H1 (cell line): Measurements from ENCODE around the gene MATK. TPM values are rescaled to one million over a fixed set of nuclear protein-coding genes. Genes with fewer than 3 reads are reported as not detected.

ENCODE experiments used
- CTCF ChIA-PET: fragments of 300-600 bp; sonication (Branson Sonifier 250); formaldehyde crosslinking; loops from one replicate; lab custom pipeline; 2021; ENCODE audit not compliant: partially characterized antibody; lab: Charles Lee
- POLR2A ChIA-PET: fragments of 300-600 bp; sonication (Branson Sonifier 250); formaldehyde crosslinking; loops from one replicate; lab custom pipeline; 2021; ENCODE audit warnings: inconsistent platforms; ENCODE audit not compliant: partially characterized antibody; lab: Charles Lee
- DNase-seq, 2 experiments: peaks; one replicate each; pipeline versions ENCODE4 v3.0.0 to v3.0.0-alpha.2; 2010 to 2022; ENCODE audit warnings: low spot score in 2 of 2, low read depth in 1 of 2, mixed read lengths in 1 of 2
- FAIRE-seq: peaks from 2 replicates; lab custom pipeline; 2011; peaks lifted over from hg19 to GRCh38; lab: Jason Lieb, UNC
- H2AFZ ChIP-seq: 2 replicates; pipeline ENCODE4 v1.8.1; 2012; ENCODE audit warnings: low read length, inconsistent platforms
- H2AK5ac ChIP-seq: 2 replicates; pipeline ENCODE4 v1.6.1; 2013; ENCODE audit warnings: low read depth, low read length
- H2BK120ac ChIP-seq: replicated peaks from 2 replicates; pipeline ENCODE3; 2013; ENCODE audit warnings: low read depth, low read length, inconsistent platforms
- H2BK12ac ChIP-seq: 2 replicates; pipeline ENCODE4 v1.6.1; 2013; ENCODE audit warnings: low read depth, low read length
- H2BK15ac ChIP-seq: 2 replicates; pipeline ENCODE4 v1.6.1; 2013; ENCODE audit warnings: low read length
- H2BK20ac ChIP-seq: 2 replicates; pipeline ENCODE4 v1.6.1; 2013; ENCODE audit warnings: low read length
- H2BK5ac ChIP-seq: 2 replicates; pipeline ENCODE4 v1.6.1; 2013; ENCODE audit warnings: low read depth, low read length
- H3K14ac ChIP-seq: 2 replicates; pipeline ENCODE4 v1.6.1; 2013; ENCODE audit warnings: inconsistent platforms; ENCODE audit not compliant: insufficient read length
- H3K18ac ChIP-seq: 2 replicates; pipeline ENCODE4 v1.6.1; 2013; ENCODE audit warnings: low read length; ENCODE audit errors: extremely low read depth
- H3K23ac ChIP-seq: 2 replicates; pipeline ENCODE4 v1.6.1; 2013; ENCODE audit warnings: inconsistent platforms; ENCODE audit not compliant: insufficient read length
- H3K23me2 ChIP-seq: 2 replicates; pipeline ENCODE4 v1.6.1; 2013; ENCODE audit warnings: low read depth, low read length
- H3K27ac ChIP-seq: 2 replicates; pipeline ENCODE4 v1.6.1; 2011; ENCODE audit warnings: low read depth, low read length, inconsistent platforms
- H3K27me3 ChIP-seq, 4 experiments: replicated peaks in 1 of 4; 1 replicate in 1 of 4; 2 replicates in 3 of 4; pipeline versions ENCODE4 v1.6.1 to v1.8.1; 2011 to 2013; ENCODE audit warnings: low read length in 3 of 4, mild to moderate bottlenecking in 3 of 4, inconsistent platforms in 2 of 4, mixed read lengths in 2 of 4, moderate library complexity in 1 of 4; ENCODE audit not compliant: control insufficient read depth in 3 of 4, insufficient read depth in 3 of 4; ENCODE audit errors: extremely low read depth in 1 of 4
- H3K36me3 ChIP-seq, 4 experiments: 2 replicates each; pipeline versions ENCODE4 v1.6.1 to v1.8.1; 2011 to 2013; ENCODE audit warnings: mild to moderate bottlenecking in 4 of 4, low read length in 3 of 4, moderate library complexity in 2 of 4, control low read depth in 1 of 4, inconsistent platforms in 1 of 4; ENCODE audit not compliant: insufficient read depth in 4 of 4, control insufficient read depth in 2 of 4
- H3K4ac ChIP-seq: replicated peaks from 2 replicates; pipeline ENCODE3; 2013; ENCODE audit warnings: low read length, low read depth, mixed read lengths, inconsistent platforms; ENCODE audit not compliant: insufficient read length
- H3K4me1 ChIP-seq, 4 experiments: replicated peaks in 1 of 4; 1 replicate in 1 of 4; 2 replicates in 3 of 4; pipeline versions ENCODE4 v1.6.1 to v1.8.1; 2011 to 2013; ENCODE audit warnings: low read length in 3 of 4, inconsistent platforms in 2 of 4, mixed read lengths in 1 of 4; ENCODE audit not compliant: insufficient read depth in 4 of 4, control insufficient read depth in 3 of 4
- H3K4me2 ChIP-seq, 2 experiments: 2 replicates each; pipeline versions ENCODE4 v1.6.1 to v1.8.1; 2011 to 2013; ENCODE audit warnings: low read depth in 2 of 2, low read length in 2 of 2, control low read depth in 1 of 2, inconsistent platforms in 1 of 2, mild to moderate bottlenecking in 1 of 2; ENCODE audit not compliant: insufficient read depth in 1 of 2
- H3K4me3 ChIP-seq, 4 experiments: fragments of 200-600, 300-600 bp in 1 of 4; sonication (generic), shearing (Covaris generic), sonication (Bioruptor Twin) in 1 of 4; 2 replicates each; pipeline versions ENCODE4 v1.5.1 to v1.8.1; 2011 to 2016; ENCODE audit warnings: low read length in 4 of 4, low read depth in 3 of 4, control low read depth in 2 of 4, inconsistent platforms in 2 of 4, mild to moderate bottlenecking in 2 of 4, mixed read lengths in 1 of 4, moderate library complexity in 1 of 4; ENCODE audit not compliant: insufficient read depth in 2 of 4; ENCODE audit errors: extremely low read depth in 1 of 4
- H3K56ac ChIP-seq: replicated peaks from 2 replicates; pipeline ENCODE3; 2013; ENCODE audit warnings: low read depth, mild to moderate bottlenecking, mixed read lengths, low read length, inconsistent platforms; ENCODE audit not compliant: insufficient read length
- H3K79me1 ChIP-seq: 2 replicates; pipeline ENCODE4 v1.6.1; 2013; ENCODE audit warnings: low read depth, low read length, control low read depth
- H3K79me2 ChIP-seq, 2 experiments: 2 replicates each; pipeline versions ENCODE4 v1.6.1 to v1.8.1; 2012 to 2013; ENCODE audit warnings: low read length in 2 of 2, mild to moderate bottlenecking in 2 of 2, inconsistent platforms in 1 of 2; ENCODE audit not compliant: insufficient read depth in 2 of 2, control insufficient read depth in 1 of 2
- H3K9ac ChIP-seq, 4 experiments: replicated peaks in 1 of 4; 1 replicate in 1 of 4; 2 replicates in 3 of 4; pipeline versions ENCODE4 v1.6.1 to v1.8.1; 2011 to 2013; ENCODE audit warnings: low read depth in 3 of 4, low read length in 3 of 4, control low read depth in 2 of 4, mild to moderate bottlenecking in 2 of 4, moderate library complexity in 2 of 4, inconsistent platforms in 1 of 4; ENCODE audit errors: extremely low read depth in 1 of 4
- H3K9me3 ChIP-seq, 2 experiments: 2 replicates each; pipeline versions ENCODE4 v1.6.1 to v1.8.1; 2012 to 2013; ENCODE audit warnings: mild to moderate bottlenecking in 2 of 2, moderate library complexity in 2 of 2, control low read depth in 1 of 2, inconsistent platforms in 1 of 2, low read depth in 1 of 2, low read length in 1 of 2, mixed read lengths in 1 of 2; ENCODE audit not compliant: insufficient read depth in 2 of 2
- H4K20me1 ChIP-seq, 2 experiments: replicated peaks in 1 of 2; 2 replicates each; pipeline versions ENCODE3 to v1.8.1; 2011 to 2013; ENCODE audit warnings: inconsistent platforms in 2 of 2, low read length in 2 of 2, mild to moderate bottlenecking in 1 of 2; ENCODE audit not compliant: insufficient read depth in 2 of 2, control insufficient read depth in 1 of 2
- H4K5ac ChIP-seq: 2 replicates; pipeline ENCODE4 v1.6.1; 2013; ENCODE audit warnings: low read length, low read depth, mixed read lengths, inconsistent platforms; ENCODE audit not compliant: insufficient read length
- H4K8ac ChIP-seq: 2 replicates; pipeline ENCODE4 v1.8.0; 2013; ENCODE audit warnings: mild to moderate bottlenecking, moderate library complexity, low read length, inconsistent platforms; ENCODE audit not compliant: insufficient read depth; ENCODE audit errors: extremely low read depth
- H4K91ac ChIP-seq: replicated peaks from 2 replicates; pipeline ENCODE3; 2013; ENCODE audit warnings: low read length, mixed read lengths, inconsistent platforms; ENCODE audit not compliant: insufficient read length
- EZH2 ChIP-seq: fragments of 200-600 bp; sonication (generic); IDR thresholded peaks from 2 replicates; pipeline ENCODE4 v1.7.1; 2012; ENCODE audit warnings: low read depth, mild to moderate bottlenecking, moderate library complexity, low read length, inconsistent platforms; ENCODE audit not compliant: severe bottlenecking
- JUND ChIP-seq: IDR thresholded peaks from 2 replicates; pipeline ENCODE4 v1.6.1; 2011; ENCODE audit warnings: mild to moderate bottlenecking, improper control_type of control experiment, low read length
- SIX5 ChIP-seq: IDR thresholded peaks from 2 replicates; pipeline ENCODE4 v1.6.1; 2011; ENCODE audit warnings: mild to moderate bottlenecking, low read depth, low read length
- TAF1 ChIP-seq: IDR thresholded peaks from 2 replicates; pipeline ENCODE4 v1.6.1; 2011; ENCODE audit warnings: mild to moderate bottlenecking, low read depth, low read length
- TCF12 ChIP-seq: IDR thresholded peaks from 2 replicates; pipeline ENCODE4 v1.6.1; 2011; ENCODE audit warnings: low read depth, mild to moderate bottlenecking, low read length
- WGBS, 2 experiments: shearing (Covaris generic) in 1 of 2; methylation state at CpG; one replicate each; pipeline versions ENCODE4 v1.1.6 to v1.1.7; 2013 to 2015; ENCODE audit warnings: low lambda C conversion rate in 2 of 2, mixed read lengths in 2 of 2, inconsistent platforms in 1 of 2, low coverage in 1 of 2, missing lambda C conversion rate in 1 of 2; ENCODE audit not compliant: insufficient replicate concordance in 2 of 2, insufficient coverage in 1 of 2, insufficient read length in 1 of 2; ENCODE audit errors: extremely low coverage in 1 of 2, missing lambda C conversion rate in 1 of 2; 5-methylcytosine and 5-hydroxymethylcytosine counted together
- polyA plus RNA-seq, 7 experiments: library from polyadenylated mRNA; depleted of rRNA in 3 of 7; stranded (reverse) in 5 of 7; unstranded in 2 of 7; fragments of >200 nt in 5 of 7; fragments of 200-250 nt in 2 of 7; gene quantifications; 1 replicate in 5 of 7; 2 replicates in 1 of 7; 4 replicates in 1 of 7; pipeline versions ENCODE4 v1.2.1 to v1.2.3, GENCODE V29; 2011 to 2013; ENCODE audit warnings: missing spikeins in 2 of 7, mixed read lengths in 2 of 7
- total RNA-seq: library from RNA; stranded (reverse); fragmentation: NEBNext Ultra II Directional; extraction: Animal tissue kit (Norgen Biotek cat#: 25700); gene quantifications from 2 replicates; pipeline ENCODE4 v1.2.1, GENCODE V29; 2021

MATK gene
- total and polyA plus RNA-seq, 2 of the 8 experiments (the other 6 are each of a cell fraction or from before 2014, with no cell fraction given): 20.5 to 21.4 TPM

DNA sequence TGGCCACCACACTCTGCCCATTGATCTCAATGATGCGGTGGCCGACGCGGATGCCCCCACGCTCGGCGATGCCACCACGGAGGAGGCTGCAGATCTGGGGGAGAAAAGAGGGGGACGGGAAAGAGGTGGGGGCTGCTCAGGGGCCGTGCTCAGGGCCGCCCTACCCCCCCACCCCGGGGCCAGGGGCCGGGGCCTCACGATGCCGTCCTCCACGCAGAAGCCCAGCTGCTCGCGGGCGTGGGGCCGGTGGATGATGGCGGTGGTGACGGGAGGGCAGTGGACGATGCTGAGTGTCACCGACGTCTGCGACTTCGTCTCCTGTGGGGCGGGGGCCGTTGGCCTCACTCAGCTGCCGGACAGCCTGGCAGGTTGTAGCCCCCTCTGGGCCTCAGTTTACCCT is 34.9 kb downstream of the MATK start:
- no peak overlapping the region for H3K4me2 ChIP-seq
- no peaks in the 10 kb centered on the region for H3K27me3 ChIP-seq
- H3K14ac ChIP-seq: no peak overlapping the region
- no peak overlapping the region for H2AFZ ChIP-seq
- no peak overlapping the region for H3K23ac ChIP-seq
- DNase-seq: no peak
- no peak overlapping the region for H2BK120ac ChIP-seq
- no peak overlapping the region for H3K4me3 ChIP-seq
- no peak for FAIRE-seq
- no peak overlapping the region for H3K18ac ChIP-seq
- H2AK5ac ChIP-seq: no peak overlapping the region
- no peak overlapping the region for H2BK12ac ChIP-seq
- H2BK15ac ChIP-seq: no peak overlapping the region
- no peak overlapping the region for H3K56ac ChIP-seq
- H4K5ac ChIP-seq: no peak overlapping the region
- TF ChIP-seq JUND (no peak), SIX5 (no peak), TAF1 (no peak), EZH2 (no peak), TCF12 (no peak)
- TF ChIP-seq, all 59 proteins: peak for 0
- Histone ChIP-seq H4K8ac (no peak overlapping the region), H2BK20ac (no peak overlapping the region), H4K91ac (no peak overlapping the region), H4K20me1 (peaks cover 0 to 6% of the 10 kb centered on the region in 2 experiments), H3K23me2 (no peaks in the 10 kb centered on the region), H3K9ac (no peak overlapping the region), H3K79me2 (no peaks in the 10 kb centered on the region), H3K36me3 (peaks cover 0 to 26% (median 12%) of the 10 kb centered on the region in 4 experiments; a peak in 4 of 8 replicates), H3K27ac (no peak overlapping the region), H3K79me1 (no peaks in the 10 kb centered on the region), H2BK5ac (no peak overlapping the region), H3K4me1 (no peaks in the 10 kb centered on the region), H3K4ac (no peak overlapping the region), H3K9me3 (no peaks in the 10 kb centered on the region)
- CTCF ChIA-PET: interaction anchor here (0.6 to 1.7 kb wide), 4 partner anchors 18 to 353 kb away, joined by 3 to 5 read pairs (median 3); no protein-coding TSS in a partner anchor
- WGBS, 2 experiments: no CpG with 5 or more reads among the region's 30 CpGs
- POLR2A ChIA-PET: interaction anchor here (1.4 to 1.6 kb wide), 2 partner anchors 8 to 11 kb away, joined by 4 to 6 read pairs; partner anchors contain the start of genes APBA3 and MRPL54
